Heart right ventricle (tissue), 16 donors: ENCODE measurements around the gene TENT5C. TPM values are rescaled to one million over a fixed set of nuclear protein-coding genes. Genes with fewer than 3 reads are reported as not detected.

Experiments used
- ATAC-seq, 8 donors: fragments of 200-7000 bp; cut with Tn5 transposase; one replicate each; pipeline ENCODE4 v1.9.1; 2020; ENCODE audit warnings: mild to moderate bottlenecking in 8 of 8, moderate library complexity in 8 of 8, moderate number of reproducible peaks in 1 of 8
- DNase-seq, 2 donors: peaks; one replicate each; pipeline ENCODE4 v3.0.0-alpha.2; 2020
- H3K27ac ChIP-seq, 10 donors: fragments of 200-600 bp; sonication (generic) in 2 of 10; one replicate each; pipeline versions ENCODE4 v1.5.0 to v1.8.0; 2020 to 2022; ENCODE audit warnings: mild to moderate bottlenecking in 3 of 10
- H3K27me3 ChIP-seq, 7 donors: fragments of 200-600 bp; one replicate each; pipeline ENCODE4 v1.8.0; 2021 to 2022; ENCODE audit warnings: mild to moderate bottlenecking in 2 of 7
- H3K36me3 ChIP-seq, 9 donors: fragments of 200-600 bp; sonication (generic) in 1 of 9; one replicate each; pipeline versions ENCODE4 v1.5.0 to v1.8.0; 2020 to 2022; ENCODE audit warnings: mild to moderate bottlenecking in 2 of 9
- H3K4me1 ChIP-seq, 9 donors: fragments of 200-600 bp; sonication (generic) in 1 of 9; one replicate each; pipeline versions ENCODE4 v1.5.0 to v1.8.0; 2020 to 2022; ENCODE audit warnings: mild to moderate bottlenecking in 4 of 9
- H3K4me3 ChIP-seq, 10 donors: fragments of 200-600 bp; sonication (generic) in 2 of 10; one replicate each; pipeline versions ENCODE4 v1.5.0 to v1.8.0; 2020 to 2022; ENCODE audit warnings: mild to moderate bottlenecking in 7 of 10, moderate library complexity in 2 of 10
- H3K9me3 ChIP-seq, 11 donors: fragments of 200-600 bp in 10 of 11; sonication (generic) in 2 of 11; one replicate each; pipeline versions ENCODE4 v1.5.0 to v1.8.0; 2013 to 2022; ENCODE audit warnings: mild to moderate bottlenecking in 2 of 11, control low read depth in 1 of 11, moderate library complexity in 1 of 11
- CTCF ChIP-seq, 9 donors: fragments of 200-600 bp; sonication (generic) in 2 of 9; IDR thresholded peaks; one replicate each; pipeline versions ENCODE4 v1.5.0 to v1.8.0; 2021 to 2022; ENCODE audit warnings: antibody characterized with exemption in 9 of 9, mild to moderate bottlenecking in 5 of 9, moderate library complexity in 1 of 9
- WGBS, 2 donors: extraction: QIAGEN DNeasy Blood & Tissue Kit; methylation state at CpG; one replicate each; pipeline ENCODE4 v1.1.7; 2013; ENCODE audit warnings: inconsistent platforms in 1 of 2; 5-methylcytosine and 5-hydroxymethylcytosine counted together
- intact Hi-C, 10 donors: fragments of 100-400 bp; cut with DNase I; formaldehyde crosslinking; loops; one replicate each; pipeline versions ENCODE4 v1.11.1 to v1.14.2; 2022
- polyA plus RNA-seq, 2 donors: library from polyadenylated mRNA; stranded (reverse); fragments of 200-250 nt; gene quantifications; one replicate each; pipeline ENCODE4 v1.2.3, GENCODE V29; 2013
- total RNA-seq, 10 donors: library from RNA; stranded (reverse); fragmentation: NEBNext Ultra II Directional in 3 of 10; extraction: Animal tissue kit (Norgen Biotek cat#: 25700) in 3 of 10; gene quantifications; one replicate each; pipeline versions ENCODE4 v1.2.1 to v1.2.4, GENCODE V29; 2021 to 2023
- donor health status: Arrhythmogenic right ventricular cardiomyopathy.
- donor health status: ischemic (EF 13 %, LVEDD 7.1; RV severe dilation, severe dysfunction).
- donor health status: healthy with polysubstance abuse.
- donor health status: DM: no; HTN: yes; CAD: no.
- donor health status: DM: no; HTN: no; CAD: no.
- donor health status: ischemic (EF 25% LVEDD 6.9; RV normal size, moderate dysfunction).
- donor health status: ischemic (EF 25% LVEDD 5.7; RV mildly dilated, moderate dysfunction).
- donor health status: healthy.
- donor health status: DM: yes; HTN: yes; CAD: no.
- donor health status: Ischemic cardiomyopathy.
- donor health status: ischemic (EF 35%, LVEDD 5.7; RV mildly dilated, moderate dysfunction).
- donor health status: nonischemic (EF 11% LVEDD 7.7; RV severe dilation, severe dysfunction).
- donor health status: DM: yes; HTN: yes; CAD: no.
- donor health status: PGD.
- donor health status: ischemic (EF 29% LVEDD 5.4; RV normal size, mild dysfunction).
- donor health status: nonischemic (EF 23%, LVEDD 6.1; RV moderate dilation, normal function).

The TENT5C gene
- total and polyA plus RNA-seq, 12 donors, result 3.1 to 23.1 (median 10.2) TPM

GRCh38 chr1:117576236-117576635 is 29.6 kb upstream of the TENT5C start:
- Histone ChIP-seq H3K36me3 (no peaks in the 10 kb centered on the region), H3K4me1 (peaks cover 0 to 14% (median 0%) of the 10 kb centered on the region in 9 donors), H3K27me3 (no peaks in the 10 kb centered on the region), H3K9me3 (no peaks in the 10 kb centered on the region), H3K27ac (no peak overlapping the region), H3K4me3 (no peak overlapping the region)
- DNase-seq (no peak), ATAC-seq (no peak)
- TF ChIP-seq CTCF (IDR thresholded peaks at IDR 0.05), result no peak
- intact Hi-C loops, result no loop called here
- WGBS, 2 donors, result 93% methylated on average over 3 of the region's 3 CpGs

- intact Hi-C loops, result no loop called here
- ATAC-seq, result no peak
- no peak overlapping the region for H3K4me3 ChIP-seq
- no peaks in the 10 kb centered on the region for H3K9me3 ChIP-seq
- WGBS, 2 donors, result 88 to 95% methylated on average over 2 of the region's 2 CpGs
- no peaks in the 10 kb centered on the region for H3K36me3 ChIP-seq
- H3K27me3 ChIP-seq, result no peaks in the 10 kb centered on the region
- DNase-seq, result no peak
- H3K4me1 ChIP-seq, result peaks cover 0 to 13% (median 0%) of the 10 kb centered on the region in 9 donors
- TF ChIP-seq CTCF (IDR thresholded peaks at IDR 0.05), result no peak
- H3K27ac ChIP-seq, result no peak overlapping the region
Measured at GRCh38 chr1:117577191-117577885, 28.5 kb upstream of the TENT5C start.

- peaks cover 0 to 1% (median 0%) of the 10 kb centered on the region in 9 donors for H3K4me1 ChIP-seq
- H3K27ac ChIP-seq, result no peak overlapping the region
- DNase-seq (no peak), ATAC-seq (no peak)
- WGBS, 2 donors, result 90 to 91% methylated on average over 4 of the region's 4 CpGs
- intact Hi-C loops, result no loop called here
- TF ChIP-seq CTCF (IDR thresholded peaks at IDR 0.05), result no peak
- no peaks in the 10 kb centered on the region for H3K36me3 ChIP-seq
- H3K27me3 ChIP-seq, result no peaks in the 10 kb centered on the region
- no peak overlapping the region for H3K4me3 ChIP-seq
- H3K9me3 ChIP-seq, result no peaks in the 10 kb centered on the region
Measured at GRCh38 chr1:117578466-117578865, 27.4 kb upstream of the TENT5C start.

- no peak overlapping the region for H3K27ac ChIP-seq
- no peak for DNase-seq
- no peak for ATAC-seq
- H3K4me3 ChIP-seq, result no peak overlapping the region
- H3K36me3 ChIP-seq, result no peaks in the 10 kb centered on the region
- no peak for TF ChIP-seq CTCF (IDR thresholded peaks at IDR 0.05)
- WGBS, 2 donors, result 84 to 86% methylated on average over 10 of the region's 10 CpGs
- no peaks in the 10 kb centered on the region for H3K27me3 ChIP-seq
- intact Hi-C loops, result no loop called here
- H3K4me1 ChIP-seq, result no peaks in the 10 kb centered on the region
- H3K9me3 ChIP-seq, result no peaks in the 10 kb centered on the region
Measured at GRCh38 chr1:117579221-117579906, 26.5 kb upstream of the TENT5C start.
